CD4-positive, CD25-positive, alpha-beta regulatory T cell (primary cell): ENCODE data around the gene SLC35B1. TPM values are rescaled to one million over a fixed set of nuclear protein-coding genes. Genes with fewer than 3 reads are reported as not detected.
A peak's percentile ranks its signal among the peaks of the same experiment; 100 is the strongest.

ENCODE experiments used
- ATAC-seq, 2 donors: fragments of 150-1000 bp; cut with Tn5 transposase; one replicate each; pipeline ENCODE4 v1.10.0; 2021; ENCODE audit warnings: low read depth in 2 of 2, moderate number of reproducible peaks in 2 of 2, moderate library complexity in 1 of 2
- DNase-seq, 3 donors: peaks; one replicate each; pipeline versions ENCODE4 v3.0.0 to v3.0.0-alpha.2; 2012 to 2022; ENCODE audit warnings: mixed read lengths in 1 of 3
- H3K27ac ChIP-seq: one replicate; pipeline ENCODE4 v1.7.0; 2013; ENCODE audit warnings: mild to moderate bottlenecking, low read length; ENCODE audit not compliant: insufficient read depth, poor library complexity, severe bottlenecking
- H3K27me3 ChIP-seq: one replicate; pipeline ENCODE4 v1.7.0; 2013; ENCODE audit warnings: low read length; ENCODE audit not compliant: control insufficient read depth, insufficient read depth
- H3K36me3 ChIP-seq: one replicate; pipeline ENCODE4 v1.7.0; 2013; ENCODE audit warnings: mild to moderate bottlenecking, low read length, moderate library complexity; ENCODE audit not compliant: control insufficient read depth, insufficient read depth
- H3K4me1 ChIP-seq: 2 replicates; pipeline ENCODE4 v1.7.0; 2013; ENCODE audit warnings: mild to moderate bottlenecking, low read length; ENCODE audit not compliant: insufficient read depth, control insufficient read depth, poor library complexity, severe bottlenecking
- H3K4me3 ChIP-seq: one replicate; pipeline ENCODE4 v1.7.0; 2013; ENCODE audit warnings: low read depth, mild to moderate bottlenecking, low read length, moderate library complexity
- H3K9me3 ChIP-seq, 2 experiments: 1 replicate in 1 of 2; 2 replicates in 1 of 2; pipeline ENCODE4 v1.7.0; 2013; ENCODE audit warnings: low read length in 2 of 2, mild to moderate bottlenecking in 1 of 2, moderate library complexity in 1 of 2; ENCODE audit not compliant: control insufficient read depth in 2 of 2
- H3K27ac Mint-ChIP-seq, 3 donors: one replicate each; pipeline ENCODE4 v1.8.0; 2020 to 2022; ENCODE audit warnings: mild to moderate bottlenecking in 3 of 3, mixed read lengths in 3 of 3, moderate library complexity in 2 of 3
- H3K27me3 Mint-ChIP-seq: one replicate; pipeline ENCODE4 v1.8.0; 2022; ENCODE audit warnings: mild to moderate bottlenecking, mixed read lengths
- H3K36me3 Mint-ChIP-seq: one replicate; pipeline ENCODE4 v1.8.0; 2020; ENCODE audit warnings: mixed read lengths
- H3K4me1 Mint-ChIP-seq, 4 donors: one replicate each; pipeline ENCODE4 v1.8.0; 2020 to 2022; ENCODE audit warnings: mixed read lengths in 4 of 4, mild to moderate bottlenecking in 1 of 4
- H3K4me3 Mint-ChIP-seq, 4 donors: one replicate each; pipeline ENCODE4 v1.8.0; 2020 to 2022; ENCODE audit warnings: mild to moderate bottlenecking in 4 of 4, mixed read lengths in 4 of 4, moderate library complexity in 3 of 4
- H3K9me3 Mint-ChIP-seq, 7 donors: one replicate each; pipeline ENCODE4 v1.8.0; 2020 to 2022; ENCODE audit warnings: mixed read lengths in 7 of 7, mild to moderate bottlenecking in 3 of 7, moderate library complexity in 2 of 7
- polyA plus RNA-seq, 4 donors: library from polyadenylated mRNA; unstranded; fragments of 300-500 nt; fragmentation: Illumina TruSeq; gene quantifications; one replicate each; pipeline ENCODE4 v1.2.3, GENCODE V29; 2021
- total RNA-seq: library from RNA; stranded (reverse); gene quantifications from one replicate; pipeline ENCODE4 v1.2.3, GENCODE V29; 2022

Gene SLC35B1
- total and polyA plus RNA-seq, 5 donors from 2014 or later = 28.2 to 51.8 (median 34.4) TPM

DNA sequence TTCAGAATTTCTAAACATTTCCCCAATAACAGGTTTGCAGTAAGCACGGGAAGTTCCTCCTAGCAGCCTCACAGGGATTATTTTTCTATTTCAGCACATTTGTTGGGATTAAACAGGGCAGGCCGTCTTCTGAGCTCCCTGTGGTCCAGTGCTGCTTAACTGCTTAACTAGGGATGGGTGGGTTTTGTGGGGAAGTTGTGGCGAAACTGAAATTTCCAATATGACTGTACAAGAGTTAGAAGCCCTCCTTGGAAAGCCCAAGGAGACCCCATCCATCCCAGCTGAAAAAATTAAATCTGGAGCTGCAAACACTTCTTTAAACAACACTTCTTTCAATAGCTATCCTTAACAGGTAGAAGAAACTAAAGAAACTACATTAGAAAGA lies 33.9 kb upstream of the SLC35B1 start:
- H3K4me1 ChIP-seq = peaks cover 94% of the 10 kb centered on the region
- peak overlapping the region; percentile 98 for H3K27ac ChIP-seq
- peak overlapping the region; percentile 99 for H3K4me3 ChIP-seq
- ATAC-seq = no peak
- no peak for DNase-seq
- H3K27me3 ChIP-seq = no peaks in the 10 kb centered on the region
- no peaks in the 10 kb centered on the region for H3K27me3 Mint-ChIP-seq
- H3K36me3 Mint-ChIP-seq = peaks cover 42% of the 10 kb centered on the region
- H3K9me3 ChIP-seq = no peaks in the 10 kb centered on the region
- H3K9me3 Mint-ChIP-seq = peaks cover 0 to 3% (median 0%) of the 10 kb centered on the region in 7 donors
- peak overlapping the region; percentile 98 to 100 (median 99) for H3K27ac Mint-ChIP-seq
- H3K36me3 ChIP-seq = peaks cover 12% of the 10 kb centered on the region
- peaks cover 23 to 89% (median 66%) of the 10 kb centered on the region in 4 donors for H3K4me1 Mint-ChIP-seq
- peak overlapping the region; percentile 92 to 99 (median 96) for H3K4me3 Mint-ChIP-seq

DNA sequence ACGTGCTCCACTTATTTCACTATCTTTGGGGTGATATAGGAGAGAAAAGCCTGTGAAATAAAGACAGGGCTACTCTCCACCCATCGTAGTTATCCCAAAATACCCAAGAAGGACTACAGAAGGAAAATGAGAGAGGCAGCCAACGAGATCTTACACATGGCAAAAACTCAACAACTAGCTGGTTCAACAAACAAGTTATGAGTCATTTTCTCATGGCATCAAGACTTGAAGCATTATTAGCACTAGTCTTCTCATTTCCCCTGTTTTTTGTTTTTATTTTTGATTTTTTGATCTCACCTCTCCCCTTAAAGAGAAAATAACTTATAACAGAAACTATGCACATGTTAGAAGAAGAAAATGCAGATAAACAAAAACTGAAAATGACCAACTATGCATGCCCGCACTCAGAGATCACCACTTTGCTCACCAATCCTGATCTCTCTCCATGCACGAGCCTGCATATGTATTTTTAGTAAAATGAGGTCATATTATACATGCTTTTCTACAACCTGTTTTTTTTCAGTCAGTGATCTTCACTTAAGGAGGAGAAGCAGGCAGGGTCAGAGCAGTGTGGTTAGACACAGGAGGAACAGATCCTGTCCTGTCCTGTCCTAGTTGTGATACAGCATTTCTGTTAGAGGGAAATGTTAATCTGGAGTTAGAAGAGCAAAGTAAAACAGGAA lies 33.4 kb upstream of the SLC35B1 start:
- Mint-ChIP-seq H3K9me3 (peaks cover 0 to 3% (median 0%) of the 10 kb centered on the region in 7 donors), H3K27ac (peak overlapping the region; percentile 98 to 100 (median 99)), H3K4me1 (peaks cover 22 to 89% (median 65%) of the 10 kb centered on the region in 4 donors), H3K27me3 (no peaks in the 10 kb centered on the region), H3K36me3 (peaks cover 46% of the 10 kb centered on the region), H3K4me3 (peak overlapping the region; percentile 92 to 99 (median 96))
- Histone ChIP-seq H3K9me3 (no peaks in the 10 kb centered on the region), H3K27ac (peak overlapping the region; percentile 98), H3K36me3 (peaks cover 12% of the 10 kb centered on the region), H3K27me3 (no peaks in the 10 kb centered on the region), H3K4me1 (peaks cover 94% of the 10 kb centered on the region), H3K4me3 (peak overlapping the region; percentile 99)
- no peak for ATAC-seq
- DNase-seq = peak in 1 of 3 donors; percentile 41

DNA sequence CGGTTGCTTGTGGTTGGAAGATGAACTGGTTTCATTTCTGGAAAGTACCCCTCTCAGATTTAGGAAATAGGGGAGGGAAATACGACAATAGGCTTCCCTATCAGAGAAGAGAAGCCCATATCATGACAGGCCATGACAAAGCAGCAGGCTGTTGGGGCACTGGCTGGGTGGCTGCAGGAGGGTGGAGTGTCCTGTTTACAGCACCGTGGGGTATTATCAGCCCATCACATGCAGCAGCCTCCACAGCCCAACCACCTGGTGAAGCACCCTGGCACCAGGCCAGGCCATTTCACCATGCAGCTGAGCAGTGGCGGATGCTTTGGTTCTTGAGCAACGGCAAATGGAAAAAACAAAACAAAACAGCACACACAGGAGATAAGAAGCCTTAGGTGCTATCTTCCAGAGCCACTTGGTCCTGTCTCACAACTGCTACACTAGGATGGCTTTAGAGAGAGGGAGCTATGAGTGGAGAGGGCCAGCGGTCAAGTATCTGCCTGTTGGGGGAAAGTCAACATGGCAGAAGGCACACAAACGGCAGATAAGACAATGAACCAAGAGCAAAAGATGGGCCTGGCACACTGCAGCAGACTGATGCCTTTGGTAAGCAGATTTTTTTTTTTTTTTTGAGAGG lies 32.0 kb upstream of the SLC35B1 start:
- H3K27me3 Mint-ChIP-seq = no peaks in the 10 kb centered on the region
- H3K4me3 ChIP-seq = peak overlapping the region; percentile 99
- H3K36me3 Mint-ChIP-seq = peaks cover 41% of the 10 kb centered on the region
- peak overlapping the region; percentile 98 for H3K27ac ChIP-seq
- H3K36me3 ChIP-seq = peaks cover 3% of the 10 kb centered on the region
- ATAC-seq (peak; percentile 99), DNase-seq (peak; percentile 90 to 99 (median 98))
- H3K27ac Mint-ChIP-seq = peak overlapping the region; percentile 98 to 100 (median 99)
- H3K4me1 Mint-ChIP-seq = peaks cover 22 to 89% (median 58%) of the 10 kb centered on the region in 4 donors
- H3K4me1 ChIP-seq = peaks cover 92% of the 10 kb centered on the region
- peaks cover 0 to 3% (median 0%) of the 10 kb centered on the region in 7 donors for H3K9me3 Mint-ChIP-seq
- peak overlapping the region; percentile 92 to 99 (median 96) for H3K4me3 Mint-ChIP-seq
- no peaks in the 10 kb centered on the region for H3K9me3 ChIP-seq
- H3K27me3 ChIP-seq = no peaks in the 10 kb centered on the region

DNA sequence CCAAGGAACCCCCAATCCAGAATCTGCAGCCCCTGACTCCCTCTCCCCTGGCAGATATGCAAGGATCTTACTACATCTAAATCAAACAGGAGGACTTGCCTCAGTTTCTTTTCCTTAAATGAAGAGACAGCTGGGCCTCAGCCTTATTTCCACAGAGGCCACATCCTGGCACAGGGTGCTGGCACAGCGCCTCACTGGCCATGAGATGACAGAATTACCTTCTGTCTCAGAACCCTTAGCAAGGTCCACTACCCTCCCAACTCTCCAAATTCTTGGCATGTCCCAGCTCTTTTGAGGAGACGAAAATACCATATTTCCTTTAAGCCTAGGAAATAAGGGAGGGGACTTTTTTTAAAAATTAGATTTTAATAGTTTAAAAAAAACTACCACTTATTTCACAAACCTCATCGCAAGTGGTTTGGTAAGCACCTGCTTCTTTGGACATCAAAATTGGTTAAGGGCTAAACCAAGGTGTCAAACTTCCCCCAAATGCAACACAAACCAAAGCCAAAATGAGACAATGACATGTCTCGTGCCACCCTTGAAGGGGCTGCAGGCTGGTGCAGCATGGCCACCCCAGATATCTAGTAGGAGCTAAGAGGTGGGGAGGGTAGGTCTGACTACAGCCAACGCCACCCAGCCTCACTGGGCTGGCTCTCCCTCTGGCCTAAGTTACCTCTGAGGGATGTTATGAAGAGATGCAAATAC lies 30.8 kb upstream of the SLC35B1 start:
- Mint-ChIP-seq H3K27me3 (no peaks in the 10 kb centered on the region), H3K4me1 (peaks cover 22 to 90% (median 60%) of the 10 kb centered on the region in 4 donors), H3K9me3 (peaks cover 0 to 3% (median 0%) of the 10 kb centered on the region in 7 donors), H3K36me3 (peaks cover 43% of the 10 kb centered on the region), H3K27ac (peak overlapping the region; percentile 98 to 100 (median 99)), H3K4me3 (peak overlapping the region; percentile 92 to 99 (median 96))
- Histone ChIP-seq H3K27me3 (no peaks in the 10 kb centered on the region), H3K9me3 (no peaks in the 10 kb centered on the region), H3K4me1 (peaks cover 83% of the 10 kb centered on the region), H3K4me3 (peak overlapping the region; percentile 99), H3K27ac (peak overlapping the region; percentile 98), H3K36me3 (no peaks in the 10 kb centered on the region)
- DNase-seq (no peak), ATAC-seq (no peak)

DNA sequence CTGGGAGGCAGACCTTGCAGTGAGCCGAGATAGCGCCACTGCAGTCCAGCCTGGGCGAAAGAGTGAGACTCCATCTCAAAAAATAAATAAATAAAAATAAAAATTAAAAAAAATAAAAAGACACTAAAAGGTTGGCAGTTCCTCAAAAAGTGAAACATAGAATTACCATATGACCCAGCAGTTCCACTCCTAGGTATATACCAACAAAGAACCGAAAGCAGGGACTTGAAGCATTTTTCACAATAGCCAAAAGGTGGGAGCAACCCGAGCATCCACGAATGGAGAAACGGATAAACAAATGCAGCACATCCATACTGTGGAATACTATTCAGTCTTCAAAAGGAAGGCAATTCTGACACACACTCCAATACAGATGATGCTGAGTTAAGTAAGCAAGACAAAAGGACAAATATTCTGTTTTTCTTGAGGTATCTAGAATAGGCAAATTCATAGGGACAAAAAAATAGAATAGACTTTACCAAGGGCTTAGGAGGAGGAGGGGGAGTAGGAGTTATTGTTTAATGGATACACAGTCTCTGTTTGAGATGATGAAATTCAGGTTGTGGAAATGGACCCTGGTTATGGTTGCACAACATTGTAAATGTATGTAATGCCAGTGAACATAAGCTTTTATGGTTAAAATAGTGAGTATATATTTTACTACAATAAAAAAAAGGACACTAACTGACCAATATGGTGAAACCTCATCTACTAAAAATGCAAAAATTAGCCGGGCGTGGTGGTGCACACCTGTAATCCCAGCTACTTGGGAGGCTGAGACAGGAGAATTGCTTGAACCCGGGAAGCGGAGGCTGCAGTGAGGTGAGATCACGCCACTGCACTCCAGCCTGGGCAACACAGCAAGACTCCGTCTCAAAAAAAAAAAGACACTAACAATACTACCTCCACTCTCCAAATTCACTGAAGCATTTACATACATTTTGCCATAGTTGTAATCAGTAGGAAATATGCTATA lies 27.0 kb upstream of the SLC35B1 start:
- ATAC-seq (no peak), DNase-seq (no peak)
- peak overlapping the region; percentile 79 to 98 (median 86) for H3K27ac Mint-ChIP-seq
- H3K27me3 ChIP-seq = no peaks in the 10 kb centered on the region
- H3K9me3 Mint-ChIP-seq = no peaks in the 10 kb centered on the region
- no peak overlapping the region for H3K4me3 ChIP-seq
- H3K4me3 Mint-ChIP-seq = peak overlapping the region in 1 of 4 donors; percentile 19
- no peaks in the 10 kb centered on the region for H3K27me3 Mint-ChIP-seq
- peaks cover 56% of the 10 kb centered on the region for H3K4me1 ChIP-seq
- H3K4me1 Mint-ChIP-seq = peaks cover 16 to 88% (median 55%) of the 10 kb centered on the region in 4 donors
- peaks cover 40% of the 10 kb centered on the region for H3K36me3 Mint-ChIP-seq
- H3K27ac ChIP-seq = peak overlapping the region; percentile 98
- no peaks in the 10 kb centered on the region for H3K9me3 ChIP-seq
- H3K36me3 ChIP-seq = peaks cover 33% of the 10 kb centered on the region

DNA sequence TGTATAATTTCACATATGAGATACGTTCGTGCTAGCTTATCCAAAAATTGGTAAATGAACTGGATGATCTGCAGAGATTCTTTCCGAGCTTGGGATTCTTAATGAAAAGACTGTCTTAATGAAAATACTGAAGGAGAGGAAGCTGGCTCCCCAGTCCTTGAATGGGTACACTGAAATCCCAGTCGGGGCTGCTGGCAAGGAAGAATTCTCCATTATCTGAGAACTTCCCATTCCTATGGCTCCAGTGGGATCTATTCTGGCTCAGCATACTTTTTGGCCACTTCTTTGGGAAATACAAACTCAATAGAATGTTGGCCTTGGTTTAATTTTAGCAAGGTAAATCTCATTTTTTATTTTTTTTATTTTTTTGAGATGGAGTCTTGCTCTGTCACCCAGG lies 23.7 kb upstream of the SLC35B1 start:
- DNase-seq = no peak
- Histone ChIP-seq H3K9me3 (no peaks in the 10 kb centered on the region), H3K27ac (no peak overlapping the region), H3K4me1 (peaks cover 38% of the 10 kb centered on the region), H3K4me3 (no peak overlapping the region), H3K36me3 (peaks cover 62% of the 10 kb centered on the region), H3K27me3 (no peaks in the 10 kb centered on the region)
- Mint-ChIP-seq H3K4me3 (no peak overlapping the region), H3K36me3 (peaks cover 38% of the 10 kb centered on the region), H3K9me3 (no peaks in the 10 kb centered on the region), H3K27me3 (no peaks in the 10 kb centered on the region), H3K4me1 (peaks cover 12 to 85% (median 44%) of the 10 kb centered on the region in 4 donors), H3K27ac (peak overlapping the region; percentile 59 to 85 (median 82))
- ATAC-seq = no peak
